PC-3 (cell line): ENCODE data around the gene SPATA6L. TPM values are rescaled to one million over a fixed set of nuclear protein-coding genes. Genes with fewer than 3 reads are reported as not detected.
"Not testable (repeated sequence)": the region's sequence is repeated elsewhere in the genome, so short reads cannot be mapped to it uniquely, and the experiment has no call there.

ENCODE experiments used
- ATAC-seq: fragments of 200-7000 bp; cut with Tn5 transposase; 2 replicates; pipeline ENCODE4 v1.9.1; 2020; ENCODE audit warnings: mild to moderate bottlenecking, moderate library complexity
- BruUV-seq: library from RNA; stranded (reverse); fragments of 400-500 nt; replicated peaks from 2 replicates; lab custom pipeline; 2021; lab: Mats Ljungman, UMichigan
- CTCF ChIA-PET: fragments of 300-600 bp; sonication (Branson Sonifier 250); formaldehyde crosslinking; loops from one replicate; lab custom pipeline; 2022; ENCODE audit warnings: antibody characterized with exemption; lab: Charles Lee
- POLR2A ChIA-PET: fragments of 300-600 bp; sonication (Branson Sonifier 250); formaldehyde crosslinking; loops from one replicate; lab custom pipeline; 2022; ENCODE audit warnings: antibody characterized with exemption; ENCODE audit not compliant: unreplicated experiment; lab: Charles Lee
- DNase-seq: peaks from one replicate; pipeline ENCODE4 v3.0.0-alpha.2; 2015
- H2AFZ ChIP-seq: fragments of 300-600 bp; sonication (generic); 2 replicates; pipeline ENCODE4 v1.6.0; 2016; ENCODE audit warnings: antibody characterized with exemption, low read length
- H3F3A ChIP-seq: fragments of 300-600 bp; sonication (generic); one replicate; pipeline ENCODE4 v1.6.0; 2017; ENCODE audit warnings: antibody characterized with exemption, low read length, control low read depth, mild to moderate bottlenecking; ENCODE audit not compliant: unreplicated experiment
- H3K27ac ChIP-seq: fragments of 300-600 bp; sonication (generic); 2 replicates; pipeline ENCODE4 v1.5.1; 2016; ENCODE audit warnings: mild to moderate bottlenecking, low read length
- H3K27me3 ChIP-seq: fragments of 300-600 bp; sonication (generic); 2 replicates; pipeline ENCODE4 v1.6.1; 2016; ENCODE audit warnings: low read length, mixed read lengths
- H3K36me3 ChIP-seq: fragments of 300-600 bp; sonication (generic); 2 replicates; pipeline ENCODE4 v1.6.1; 2016; ENCODE audit warnings: low read depth, mixed run types, low read length, mixed read lengths
- H3K4me1 ChIP-seq: fragments of 300-600 bp; sonication (generic); 2 replicates; pipeline ENCODE4 v1.5.1; 2016; ENCODE audit warnings: low read length; ENCODE audit not compliant: insufficient read depth
- H3K4me2 ChIP-seq: fragments of 300-600 bp; sonication (generic); 2 replicates; pipeline ENCODE4 v1.6.0; 2016; ENCODE audit warnings: low read length
- H3K4me3 ChIP-seq: fragments of 300-600 bp; sonication (generic); 2 replicates; pipeline ENCODE4 v1.5.1; 2016; ENCODE audit warnings: mild to moderate bottlenecking, low read length, mixed read lengths
- H3K79me2 ChIP-seq: fragments of 300-600 bp; sonication (generic); 2 replicates; pipeline ENCODE4 v1.6.1; 2017; ENCODE audit warnings: low read length, mixed read lengths
- H3K9ac ChIP-seq: fragments of 300-600 bp; sonication (generic); 2 replicates; pipeline ENCODE4 v1.6.0; 2016; ENCODE audit warnings: mild to moderate bottlenecking, low read length
- H3K9me2 ChIP-seq: fragments of 300-600 bp; sonication (generic); replicated peaks from 2 replicates; pipeline ENCODE4 v1.6.1; 2016; ENCODE audit warnings: mixed run types, low read length, mixed read lengths
- H3K9me3 ChIP-seq: fragments of 300-600 bp; sonication (generic); 2 replicates; pipeline ENCODE4 v1.6.1; 2016; ENCODE audit warnings: low read length, mixed read lengths
- H4K20me1 ChIP-seq: fragments of 300-600 bp; sonication (generic); 2 replicates; pipeline ENCODE4 v1.6.1; 2016; ENCODE audit warnings: low read length, mixed read lengths
- EZH2 ChIP-seq: fragments of 300-600 bp; sonication (generic); IDR thresholded peaks from one replicate; pipeline ENCODE4 v1.6.1; 2017; ENCODE audit warnings: antibody characterized with exemption, mild to moderate bottlenecking, low read length; ENCODE audit not compliant: unreplicated experiment
- EZH2phosphoT487 ChIP-seq: fragments of 300-600 bp; sonication (generic); IDR thresholded peaks from 2 replicates; pipeline ENCODE4 v1.6.1; 2018; ENCODE audit warnings: mild to moderate bottlenecking, antibody characterized with exemption, low read length, borderline replicate concordance
- intact Hi-C: fragments of 100-400 bp; cut with micrococcal nuclease; formaldehyde crosslinking; loops from 2 replicates; pipeline ENCODE4 v1.9.0; 2023
- total RNA-seq: library from RNA; depleted of rRNA; stranded (reverse); fragments of >200 nt; gene quantifications from 2 replicates; pipeline ENCODE4 v1.2.3, GENCODE V29; 2014
- TF ChIP-seq, protein P1 (sequence below): fragments of 300-600 bp; sonication (generic); conservative IDR thresholded peaks from 2 replicates; pipeline ENCODE4 v1.5.1; 2017; ENCODE audit warnings: antibody characterized with exemption, low read depth, mild to moderate bottlenecking, low read length

The SPATA6L gene
- total RNA-seq, 1 experiment from 2014 or later: not detected

DNA sequence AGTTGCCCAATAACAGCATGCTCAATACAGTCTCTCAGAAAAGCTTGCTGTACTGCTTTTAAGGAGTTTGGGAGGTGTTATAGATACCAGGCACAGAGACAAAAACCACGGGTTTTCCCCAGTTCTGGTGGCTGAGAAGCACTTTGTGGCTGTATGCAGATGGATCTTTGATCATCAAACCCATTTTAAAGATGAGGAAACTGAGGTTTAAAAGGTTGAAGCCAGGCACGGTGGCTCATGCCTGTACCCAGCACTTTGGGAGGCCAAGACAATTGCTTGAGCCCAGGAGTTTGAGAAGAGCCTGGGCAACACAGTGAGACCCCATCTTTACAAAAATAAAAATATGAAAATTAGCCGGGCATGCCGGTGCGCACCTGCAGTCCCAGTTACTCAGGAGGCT, 50.5 kb downstream of the SPATA6L start:
- Histone ChIP-seq H3F3A (no peaks in the 10 kb centered on the region), H4K20me1 (no peaks in the 10 kb centered on the region), H2AFZ (no peak overlapping the region), H3K4me2 (no peak overlapping the region), H3K9me3 (no peaks in the 10 kb centered on the region), H3K9me2 (no peaks in the 10 kb centered on the region), H3K27ac (no peak overlapping the region), H3K79me2 (no peaks in the 10 kb centered on the region), H3K36me3 (no peaks in the 10 kb centered on the region), H3K27me3 (no peaks in the 10 kb centered on the region), H3K9ac (no peak overlapping the region), H3K4me1 (no peaks in the 10 kb centered on the region), H3K4me3 (no peak overlapping the region)
- no peak for TF ChIP-seq EZH2phosphoT487
- TF ChIP-seq, protein P1, sequence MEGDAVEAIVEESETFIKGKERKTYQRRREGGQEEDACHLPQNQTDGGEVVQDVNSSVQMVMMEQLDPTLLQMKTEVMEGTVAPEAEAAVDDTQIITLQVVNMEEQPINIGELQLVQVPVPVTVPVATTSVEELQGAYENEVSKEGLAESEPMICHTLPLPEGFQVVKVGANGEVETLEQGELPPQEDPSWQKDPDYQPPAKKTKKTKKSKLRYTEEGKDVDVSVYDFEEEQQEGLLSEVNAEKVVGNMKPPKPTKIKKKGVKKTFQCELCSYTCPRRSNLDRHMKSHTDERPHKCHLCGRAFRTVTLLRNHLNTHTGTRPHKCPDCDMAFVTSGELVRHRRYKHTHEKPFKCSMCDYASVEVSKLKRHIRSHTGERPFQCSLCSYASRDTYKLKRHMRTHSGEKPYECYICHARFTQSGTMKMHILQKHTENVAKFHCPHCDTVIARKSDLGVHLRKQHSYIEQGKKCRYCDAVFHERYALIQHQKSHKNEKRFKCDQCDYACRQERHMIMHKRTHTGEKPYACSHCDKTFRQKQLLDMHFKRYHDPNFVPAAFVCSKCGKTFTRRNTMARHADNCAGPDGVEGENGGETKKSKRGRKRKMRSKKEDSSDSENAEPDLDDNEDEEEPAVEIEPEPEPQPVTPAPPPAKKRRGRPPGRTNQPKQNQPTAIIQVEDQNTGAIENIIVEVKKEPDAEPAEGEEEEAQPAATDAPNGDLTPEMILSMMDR: no peak
- TF ChIP-seq EZH2: no peak
- ChIA-PET CTCF (no interaction called here), POLR2A (no interaction called here)
- intact Hi-C loops: no loop called here
- BruUV-seq: no TSS peak
- no peak for DNase-seq
- no peak for ATAC-seq

DNA sequence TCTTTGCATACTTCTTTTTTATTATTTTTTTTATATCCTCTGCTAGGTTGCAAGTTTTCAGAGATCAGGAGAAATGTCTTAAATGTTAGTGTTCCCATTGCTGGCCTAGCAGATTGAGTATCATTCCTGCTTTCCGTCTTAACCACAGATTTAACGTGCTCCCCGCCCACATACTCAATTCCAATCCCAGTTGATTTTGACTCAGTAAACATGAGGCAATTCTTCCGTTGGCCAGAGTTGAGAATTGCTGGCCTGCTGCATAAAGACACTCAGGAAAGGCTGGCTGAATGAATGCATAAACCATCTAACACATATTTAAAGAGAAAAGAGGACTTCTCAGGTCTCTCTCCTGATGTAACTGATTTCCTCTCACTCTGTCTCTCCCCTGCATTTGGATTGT, 51.0 kb downstream of the SPATA6L start:
- no peak overlapping the region for H3K9ac ChIP-seq
- H3K9me3 ChIP-seq: no peaks in the 10 kb centered on the region
- no peaks in the 10 kb centered on the region for H3K27me3 ChIP-seq
- no TSS peak for BruUV-seq
- no peak overlapping the region for H3K4me3 ChIP-seq
- intact Hi-C loops: no loop called here
- no peaks in the 10 kb centered on the region for H3K9me2 ChIP-seq
- H3K4me1 ChIP-seq: no peaks in the 10 kb centered on the region
- no peak overlapping the region for H3K27ac ChIP-seq
- H3F3A ChIP-seq: no peaks in the 10 kb centered on the region
- TF ChIP-seq, protein P1: no peak
- no peak for TF ChIP-seq EZH2phosphoT487
- no peak for TF ChIP-seq EZH2
- CTCF ChIA-PET: interaction anchor here (1.4 kb wide), 1 partner anchor 11 kb away, joined by 3 read pairs; no protein-coding TSS in a partner anchor
- no peaks in the 10 kb centered on the region for H3K79me2 ChIP-seq
- POLR2A ChIA-PET: no interaction called here
- H4K20me1 ChIP-seq: no peaks in the 10 kb centered on the region
- H3K36me3 ChIP-seq: no peaks in the 10 kb centered on the region
- DNase-seq (peak; percentile 4), ATAC-seq (no peak)
- no peak overlapping the region for H3K4me2 ChIP-seq
- no peak overlapping the region for H2AFZ ChIP-seq

DNA sequence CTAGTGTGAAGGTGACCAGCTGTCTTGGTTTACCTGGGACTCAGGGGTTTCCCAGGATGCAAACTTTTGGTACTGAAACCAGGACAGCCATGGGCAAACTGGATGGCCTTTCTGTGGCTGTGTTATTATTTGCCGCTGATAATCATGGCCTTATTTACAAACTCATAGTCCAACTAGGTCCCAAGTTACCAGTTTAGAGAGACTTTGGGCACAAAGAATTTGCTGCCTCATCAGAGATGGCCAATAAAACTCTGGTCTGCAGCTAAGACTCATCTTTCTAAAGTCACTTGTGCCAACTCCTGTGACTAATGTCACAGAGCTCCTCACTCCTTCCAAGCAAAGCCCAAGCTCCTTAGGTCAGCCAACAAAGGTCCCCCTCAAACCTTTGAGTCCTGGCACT, 51.7 kb downstream of the SPATA6L start:
- no peaks in the 10 kb centered on the region for H3K9me2 ChIP-seq
- no peak overlapping the region for H3K4me3 ChIP-seq
- no peak overlapping the region for H3K9ac ChIP-seq
- ATAC-seq: 0 out of 2 replicates have a peak, but pooled peaks have one; percentile 20
- no peaks in the 10 kb centered on the region for H4K20me1 ChIP-seq
- intact Hi-C loops: no loop called here
- no peak overlapping the region for H2AFZ ChIP-seq
- no peaks in the 10 kb centered on the region for H3K27me3 ChIP-seq
- no peaks in the 10 kb centered on the region for H3K4me1 ChIP-seq
- no peaks in the 10 kb centered on the region for H3K79me2 ChIP-seq
- no peaks in the 10 kb centered on the region for H3K9me3 ChIP-seq
- H3F3A ChIP-seq: no peaks in the 10 kb centered on the region
- no TSS peak for BruUV-seq
- H3K4me2 ChIP-seq: no peak overlapping the region
- TF ChIP-seq EZH2 (no peak), EZH2phosphoT487 (no peak)
- TF ChIP-seq, protein P1: no peak
- H3K36me3 ChIP-seq: no peaks in the 10 kb centered on the region
- H3K27ac ChIP-seq: no peak overlapping the region
- ChIA-PET CTCF (interaction anchor here (1.4 kb wide), 1 partner anchor 10 kb away, joined by 3 read pairs; no protein-coding TSS in a partner anchor), POLR2A (no interaction called here)
- DNase-seq: peak; percentile 29

DNA sequence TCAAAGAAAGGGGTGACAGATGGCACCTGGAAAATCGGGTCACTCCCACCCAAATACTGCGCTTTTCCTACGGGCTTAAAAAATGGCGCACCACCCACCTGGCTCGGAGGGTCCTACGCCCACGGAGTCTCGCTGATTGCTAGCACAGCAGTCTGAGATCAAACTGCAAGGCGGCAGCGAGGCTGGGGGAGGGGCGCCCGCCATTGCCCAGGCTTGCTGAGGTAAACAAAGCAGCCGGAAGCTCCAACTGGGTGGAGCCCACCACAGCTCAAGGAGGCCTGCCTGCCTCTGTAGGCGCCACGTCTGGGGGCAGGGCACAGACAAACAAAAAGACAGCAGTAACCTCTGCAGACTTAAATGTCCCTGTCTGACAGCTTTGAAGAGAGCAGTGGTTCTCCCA, 60.2 kb downstream of the SPATA6L start:
- BruUV-seq, H3K4me1 ChIP-seq, H2AFZ ChIP-seq, H3K27ac ChIP-seq, CTCF ChIA-PET, H3K27me3 ChIP-seq, H3K4me3 ChIP-seq, H3K4me2 ChIP-seq, DNase-seq, H3F3A ChIP-seq, POLR2A ChIA-PET, H3K9me3 ChIP-seq, H4K20me1 ChIP-seq, ATAC-seq, H3K9me2 ChIP-seq, H3K79me2 ChIP-seq, H3K9ac ChIP-seq, intact Hi-C loops, H3K36me3 ChIP-seq: not testable (repeated sequence)
